ENCODE results near the gene EFNB1. TPM values are rescaled to one million over a fixed set of nuclear protein-coding genes. Genes with fewer than 3 reads are reported as not detected.

Gene EFNB1
- total RNA-seq, 1 donor from 2014 or later, result 43.0 TPM

- Histone ChIP-seq H3K9me3 (no peaks in the 10 kb centered on the region), H3K27ac (no peak overlapping the region), H3K36me3 (peaks cover 0 to 1% of the 10 kb centered on the region in 2 donors), H3K4me1 (peaks cover 29% of the 10 kb centered on the region), H3K4me3 (no peak overlapping the region), H3K27me3 (no peaks in the 10 kb centered on the region)
- TF ChIP-seq CTCF (IDR thresholded peaks at IDR 0.05) (no peak), POLR2A (IDR thresholded peaks at IDR 0.05) (no peak), POLR2AphosphoS5 (IDR thresholded peaks at IDR 0.05; ENCODE audit: insufficient read depth in 1 of 2, low read depth in 1 of 2) (no peak)
- intact Hi-C loops (cut with DNase I), result no loop called here
- peak; percentile 85 to 95 for DNase-seq (ENCODE audit: extremely low spot score in 2 of 2)
Observed at GRCh38 chrX:68834371-68835103, 5.7 kb downstream of the EFNB1 start.

GRCh38 chrX:68835104-68835442, 6.3 kb downstream of the EFNB1 start:
- intact Hi-C loops (cut with DNase I), result no loop called here
- Histone ChIP-seq H3K9me3 (no peaks in the 10 kb centered on the region), H3K4me3 (no peak overlapping the region), H3K4me1 (peaks cover 29% of the 10 kb centered on the region), H3K27ac (no peak overlapping the region), H3K27me3 (no peaks in the 10 kb centered on the region), H3K36me3 (peaks cover 0 to 6% of the 10 kb centered on the region in 2 donors)
- DNase-seq (ENCODE audit: extremely low spot score in 2 of 2), result peak; percentile 44 to 74
- no peak for TF ChIP-seq CTCF (IDR thresholded peaks at IDR 0.05)
- no peak for TF ChIP-seq POLR2AphosphoS5 (IDR thresholded peaks at IDR 0.05; ENCODE audit: insufficient read depth in 1 of 2, low read depth in 1 of 2)
- TF ChIP-seq POLR2A (IDR thresholded peaks at IDR 0.05), result no peak

GRCh38 chrX:68835468-68835867, 6.6 kb downstream of the EFNB1 start:
- Histone ChIP-seq H3K27ac (no peak overlapping the region), H3K9me3 (no peaks in the 10 kb centered on the region), H3K4me1 (peaks cover 29% of the 10 kb centered on the region), H3K36me3 (peaks cover 0 to 6% of the 10 kb centered on the region in 2 donors), H3K4me3 (no peak overlapping the region), H3K27me3 (no peaks in the 10 kb centered on the region)
- TF ChIP-seq POLR2AphosphoS5 (IDR thresholded peaks at IDR 0.05; ENCODE audit: insufficient read depth in 1 of 2, low read depth in 1 of 2) (no peak), POLR2A (IDR thresholded peaks at IDR 0.05) (no peak), CTCF (IDR thresholded peaks at IDR 0.05) (no peak)
- intact Hi-C loops (cut with DNase I), result no loop called here
- DNase-seq (ENCODE audit: extremely low spot score in 2 of 2), result peak; percentile 28 to 74

DNA sequence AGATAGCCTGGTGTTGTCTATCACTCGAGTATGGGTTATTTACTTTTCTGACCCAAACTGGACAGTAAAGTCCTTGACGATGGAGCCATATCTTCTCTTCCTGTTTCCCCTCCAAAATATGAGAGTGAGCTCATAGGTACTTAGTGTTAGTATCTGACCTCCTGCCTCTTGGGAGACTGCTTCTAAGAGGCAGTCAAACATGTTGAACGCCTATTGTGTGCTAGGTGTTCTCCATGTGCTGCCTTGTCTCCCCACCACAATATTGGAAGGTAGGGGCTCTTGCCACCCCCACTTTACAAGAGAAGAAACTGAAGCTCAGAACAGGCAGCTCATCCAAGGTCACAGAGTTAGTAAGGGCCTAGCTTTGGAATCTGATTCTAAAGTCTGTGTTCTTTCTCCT, 8.3 kb downstream of the EFNB1 start:
- H3K27me3 ChIP-seq, result no peaks in the 10 kb centered on the region
- DNase-seq (ENCODE audit: extremely low spot score in 2 of 2), result no peak
- H3K9me3 ChIP-seq, result no peaks in the 10 kb centered on the region
- peaks cover 0 to 6% of the 10 kb centered on the region in 2 donors for H3K36me3 ChIP-seq
- H3K4me1 ChIP-seq, result peaks cover 30% of the 10 kb centered on the region
- no peak overlapping the region for H3K27ac ChIP-seq
- TF ChIP-seq POLR2A (IDR thresholded peaks at IDR 0.05), result no peak
- TF ChIP-seq CTCF (IDR thresholded peaks at IDR 0.05), result no peak
- TF ChIP-seq POLR2AphosphoS5 (IDR thresholded peaks at IDR 0.05; ENCODE audit: insufficient read depth in 1 of 2, low read depth in 1 of 2), result no peak
- intact Hi-C loops (cut with DNase I), result no loop called here
- no peak overlapping the region for H3K4me3 ChIP-seq

DNA sequence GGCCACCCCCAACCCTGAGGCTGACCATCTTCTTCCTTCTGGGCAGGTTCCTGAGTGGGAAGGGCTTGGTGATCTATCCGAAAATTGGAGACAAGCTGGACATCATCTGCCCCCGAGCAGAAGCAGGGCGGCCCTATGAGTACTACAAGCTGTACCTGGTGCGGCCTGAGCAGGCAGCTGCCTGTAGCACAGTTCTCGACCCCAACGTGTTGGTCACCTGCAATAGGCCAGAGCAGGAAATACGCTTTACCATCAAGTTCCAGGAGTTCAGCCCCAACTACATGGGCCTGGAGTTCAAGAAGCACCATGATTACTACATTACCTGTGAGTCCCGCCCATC, 9.7 kb downstream of the EFNB1 start:
- Histone ChIP-seq H3K27me3 (no peaks in the 10 kb centered on the region), H3K4me3 (no peak overlapping the region), H3K9me3 (no peaks in the 10 kb centered on the region), H3K4me1 (peaks cover 29% of the 10 kb centered on the region), H3K27ac (no peak overlapping the region), H3K36me3 (peaks cover 0 to 6% of the 10 kb centered on the region in 2 donors)
- TF ChIP-seq CTCF (IDR thresholded peaks at IDR 0.05) (no peak), POLR2A (IDR thresholded peaks at IDR 0.05) (no peak), POLR2AphosphoS5 (IDR thresholded peaks at IDR 0.05; ENCODE audit: insufficient read depth in 1 of 2, low read depth in 1 of 2) (no peak)
- DNase-seq (ENCODE audit: extremely low spot score in 2 of 2), result no peak
- intact Hi-C loops (cut with DNase I), result no loop called here
